Naive B cell (primary cell): Measurements from ENCODE around the gene DSCAML1. TPM values are rescaled to one million over a fixed set of nuclear protein-coding genes. Genes with fewer than 3 reads are reported as not detected.

Experiments used
- ATAC-seq, 2 donors: fragments of 150-1000 bp; cut with Tn5 transposase; 2 replicates each; pipeline ENCODE4 v1.10.0; 2021; ENCODE audit warnings: low read depth in 2 of 2, mild to moderate bottlenecking in 2 of 2, moderate library complexity in 2 of 2
- DNase-seq: peaks from one replicate; pipeline ENCODE4 v3.0.0; 2022
- H3K27ac Mint-ChIP-seq, 6 donors: one replicate each; pipeline ENCODE4 v1.8.0; 2020 to 2022; ENCODE audit warnings: mild to moderate bottlenecking in 6 of 6, mixed read lengths in 6 of 6, moderate library complexity in 5 of 6, inconsistent platforms in 2 of 6
- H3K27me3 Mint-ChIP-seq, 3 donors: one replicate each; pipeline ENCODE4 v1.8.0; 2021 to 2022; ENCODE audit warnings: mixed read lengths in 3 of 3, mild to moderate bottlenecking in 1 of 3
- H3K36me3 Mint-ChIP-seq, 2 donors: one replicate each; pipeline ENCODE4 v1.8.0; 2020 to 2022; ENCODE audit warnings: mixed read lengths in 2 of 2, inconsistent platforms in 1 of 2, mild to moderate bottlenecking in 1 of 2
- H3K4me1 Mint-ChIP-seq, 3 donors: one replicate each; pipeline ENCODE4 v1.8.0; 2020 to 2022; ENCODE audit warnings: mixed read lengths in 3 of 3, inconsistent platforms in 1 of 3, mild to moderate bottlenecking in 1 of 3, moderate library complexity in 1 of 3
- H3K4me3 Mint-ChIP-seq, 8 donors: one replicate each; pipeline ENCODE4 v1.8.0; 2020 to 2022; ENCODE audit warnings: mild to moderate bottlenecking in 8 of 8, mixed read lengths in 8 of 8, moderate library complexity in 8 of 8, inconsistent platforms in 2 of 8
- H3K9me3 Mint-ChIP-seq, 7 donors: one replicate each; pipeline ENCODE4 v1.8.0; 2020 to 2022; ENCODE audit warnings: mixed read lengths in 7 of 7, mild to moderate bottlenecking in 5 of 7, inconsistent platforms in 2 of 7, moderate library complexity in 1 of 7
- polyA plus RNA-seq, 6 donors: library from polyadenylated mRNA; unstranded; fragments of 300-500 nt; fragmentation: Illumina TruSeq; gene quantifications; one replicate each; pipeline ENCODE4 v1.2.3, GENCODE V29; 2021; ENCODE audit warnings: low read depth in 6 of 6

Gene DSCAML1
- polyA plus RNA-seq, 6 donors from 2014 or later: 0.03 to 0.25 (median 0.11) TPM; not detected in 3

DNA sequence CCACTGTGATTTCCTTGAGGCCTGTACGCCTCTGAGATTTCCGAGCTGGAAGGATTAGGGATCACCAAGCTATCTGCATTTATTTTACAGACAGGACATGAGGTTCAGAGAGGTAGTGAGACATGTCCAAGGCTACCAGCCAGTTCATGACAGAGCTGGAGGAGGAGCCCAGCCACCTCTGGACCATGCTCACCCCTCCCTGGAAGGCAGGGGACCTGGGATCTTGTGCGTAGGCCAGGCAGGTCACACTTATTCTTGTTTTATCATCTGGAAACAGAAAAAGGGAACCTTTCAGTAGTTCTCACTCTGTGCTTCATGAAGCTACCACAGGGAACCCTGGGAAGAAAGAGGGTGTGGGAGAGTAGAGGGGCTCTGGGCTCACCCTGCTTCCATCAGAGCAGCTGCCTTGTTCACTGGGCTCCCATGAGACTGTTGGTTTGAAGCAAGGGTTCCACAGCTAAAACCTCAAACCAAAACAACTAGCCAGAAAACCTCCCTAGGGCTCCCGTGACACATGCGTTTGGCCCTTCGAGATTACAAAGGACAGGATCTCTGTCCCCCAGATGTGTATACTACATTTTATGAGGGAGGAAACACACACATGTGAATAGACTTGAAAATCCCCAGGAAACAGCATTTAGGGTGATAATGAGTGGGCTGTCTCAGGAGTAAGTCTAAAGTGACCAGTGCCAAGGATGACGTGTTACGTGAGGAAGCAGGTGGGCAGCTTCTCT lies 106.4 kb downstream of the DSCAML1 start:
- peaks cover 14 to 32% (median 21%) of the 10 kb centered on the region in 3 donors for H3K27me3 Mint-ChIP-seq
- no peak overlapping the region for H3K4me3 Mint-ChIP-seq
- no peaks in the 10 kb centered on the region for H3K36me3 Mint-ChIP-seq
- no peak for DNase-seq
- H3K27ac Mint-ChIP-seq: no peak overlapping the region
- peaks cover 0 to 2% (median 0%) of the 10 kb centered on the region in 3 donors for H3K4me1 Mint-ChIP-seq
- H3K9me3 Mint-ChIP-seq: no peaks in the 10 kb centered on the region
- no peak for ATAC-seq

DNA sequence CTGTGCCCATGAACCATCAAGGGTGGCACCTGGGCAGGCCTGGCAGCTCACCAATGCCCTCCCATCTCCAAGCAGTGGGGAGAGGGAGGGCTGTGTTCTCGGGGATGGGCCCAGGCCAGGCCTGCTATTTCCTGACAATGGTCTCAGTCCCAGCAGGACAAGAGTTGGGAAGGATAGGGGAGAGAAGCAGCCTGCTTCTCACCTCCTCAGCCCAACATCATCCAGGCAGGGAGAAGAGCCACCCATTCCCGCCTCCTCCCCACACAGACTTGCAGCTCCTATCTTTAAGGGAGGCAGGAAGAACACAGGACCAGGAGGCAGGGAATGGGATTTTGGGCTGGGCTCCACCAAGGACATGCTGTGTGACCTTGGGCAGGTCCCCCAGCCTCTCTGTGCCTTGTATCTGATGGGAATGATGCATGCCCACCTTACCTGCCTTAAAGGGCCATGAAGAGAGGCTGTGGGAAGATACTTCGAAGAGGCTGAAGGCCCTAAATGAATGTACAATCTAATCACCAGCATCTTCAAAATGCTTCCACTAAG lies 108.7 kb downstream of the DSCAML1 start:
- DNase-seq (no peak), ATAC-seq (no peak)
- Mint-ChIP-seq H3K9me3 (no peaks in the 10 kb centered on the region), H3K4me1 (peaks cover 0 to 2% (median 0%) of the 10 kb centered on the region in 3 donors), H3K36me3 (no peaks in the 10 kb centered on the region), H3K27me3 (peaks cover 14 to 31% (median 22%) of the 10 kb centered on the region in 3 donors), H3K4me3 (no peak overlapping the region), H3K27ac (no peak overlapping the region)

DNA sequence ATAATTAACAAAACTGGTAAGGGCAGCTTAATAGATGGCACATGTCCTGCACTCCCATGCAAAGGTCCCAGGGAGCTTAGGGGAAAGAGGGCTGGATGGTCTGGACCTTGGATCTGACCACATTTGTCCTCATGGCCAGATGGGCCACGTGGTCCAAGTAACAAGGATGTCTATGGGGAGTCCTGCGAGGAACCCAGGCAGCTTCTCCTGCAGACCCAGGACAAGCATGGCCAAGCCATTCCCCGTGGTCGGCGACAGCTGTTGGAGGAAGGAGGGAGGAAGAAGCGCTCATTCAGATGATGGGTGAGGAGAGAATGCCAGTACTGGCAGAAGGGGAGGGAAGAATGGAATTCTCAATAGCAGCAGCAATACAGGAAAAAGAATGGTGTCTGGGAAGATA lies 109.2 kb downstream of the DSCAML1 start:
- Mint-ChIP-seq H3K4me3 (no peak overlapping the region), H3K36me3 (no peaks in the 10 kb centered on the region), H3K27me3 (peaks cover 14 to 27% (median 26%) of the 10 kb centered on the region in 3 donors), H3K27ac (no peak overlapping the region), H3K9me3 (no peaks in the 10 kb centered on the region), H3K4me1 (peaks cover 0 to 2% (median 0%) of the 10 kb centered on the region in 3 donors)
- no peak for ATAC-seq
- no peak for DNase-seq

DNA sequence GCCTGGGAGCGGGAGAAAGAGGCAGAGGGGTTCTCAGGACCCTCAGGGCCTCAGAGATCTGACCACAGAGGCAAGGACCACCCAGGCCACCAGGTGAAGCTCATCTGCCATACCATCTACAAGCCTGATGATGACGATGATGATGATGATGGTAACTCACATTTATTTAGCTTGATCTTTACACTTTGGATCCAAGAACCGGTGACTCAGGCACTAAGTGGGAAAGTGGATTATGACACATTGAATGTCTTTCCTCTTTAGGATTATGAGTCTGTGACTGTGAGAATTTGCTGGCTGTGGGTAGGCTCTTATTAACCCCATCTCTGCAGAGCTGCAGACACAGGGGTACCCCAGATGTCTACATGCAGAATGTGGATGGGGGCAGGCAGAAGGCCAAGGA lies 110.3 kb downstream of the DSCAML1 start:
- Mint-ChIP-seq H3K36me3 (no peaks in the 10 kb centered on the region), H3K27ac (no peak overlapping the region), H3K4me1 (peaks cover 0 to 2% (median 0%) of the 10 kb centered on the region in 3 donors), H3K9me3 (no peaks in the 10 kb centered on the region), H3K27me3 (peaks cover 23 to 34% (median 33%) of the 10 kb centered on the region in 3 donors), H3K4me3 (peak overlapping the region in 1 of 8 donors; percentile 22)
- DNase-seq (no peak), ATAC-seq (no peak)

DNA sequence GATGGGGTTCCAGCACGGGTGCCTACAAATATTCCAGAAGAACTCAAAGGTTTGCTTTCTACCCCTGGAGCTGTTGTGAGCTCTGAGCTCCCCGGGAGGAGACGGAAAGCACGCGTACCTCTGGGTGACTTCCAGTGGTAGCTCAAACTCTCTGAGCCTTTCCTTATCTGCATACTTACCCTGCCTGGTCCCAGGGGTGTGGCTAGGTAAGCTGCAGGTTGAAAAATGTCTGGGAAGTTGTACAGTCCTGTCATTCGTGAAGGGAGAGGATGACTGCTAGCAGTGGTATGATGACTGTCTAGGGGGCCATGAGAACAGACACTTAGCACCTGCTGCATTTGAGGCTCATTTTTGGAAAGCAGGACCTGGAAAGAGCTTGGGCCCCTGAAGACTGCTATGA lies 111.5 kb downstream of the DSCAML1 start:
- ATAC-seq (no peak), DNase-seq (no peak)
- no peak overlapping the region for H3K4me3 Mint-ChIP-seq
- H3K9me3 Mint-ChIP-seq: no peaks in the 10 kb centered on the region
- peaks cover 23 to 40% (median 36%) of the 10 kb centered on the region in 3 donors for H3K27me3 Mint-ChIP-seq
- H3K27ac Mint-ChIP-seq: peak overlapping the region in 1 of 6 donors; percentile 44
- H3K4me1 Mint-ChIP-seq: peaks cover 0 to 2% (median 0%) of the 10 kb centered on the region in 3 donors
- H3K36me3 Mint-ChIP-seq: no peaks in the 10 kb centered on the region

DNA sequence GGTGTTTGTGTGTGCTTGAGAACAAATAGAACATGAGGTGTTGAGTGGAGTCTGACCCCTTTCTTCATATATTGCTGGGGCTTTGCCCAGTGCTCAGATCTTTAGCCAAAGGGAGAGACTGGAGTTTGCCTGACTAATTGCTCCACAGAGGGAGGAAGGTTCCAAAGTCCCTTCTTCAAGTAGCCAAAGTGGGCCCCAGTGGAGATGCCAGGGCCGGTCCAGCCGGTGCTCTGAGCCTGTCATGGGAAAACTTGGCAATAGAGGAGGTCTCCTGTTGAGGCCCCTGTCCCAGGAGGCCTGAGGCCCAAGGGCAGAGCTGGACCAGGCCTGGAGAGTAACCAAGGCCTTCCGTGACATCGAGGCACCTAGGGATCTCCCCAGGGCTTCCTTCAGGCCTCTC lies 112.3 kb downstream of the DSCAML1 start:
- H3K27me3 Mint-ChIP-seq: peaks cover 23 to 38% (median 36%) of the 10 kb centered on the region in 3 donors
- no peak overlapping the region for H3K27ac Mint-ChIP-seq
- ATAC-seq: no peak
- no peak for DNase-seq
- H3K4me3 Mint-ChIP-seq: no peak overlapping the region
- no peaks in the 10 kb centered on the region for H3K36me3 Mint-ChIP-seq
- H3K9me3 Mint-ChIP-seq: no peaks in the 10 kb centered on the region
- peaks cover 0 to 2% (median 0%) of the 10 kb centered on the region in 3 donors for H3K4me1 Mint-ChIP-seq

DNA sequence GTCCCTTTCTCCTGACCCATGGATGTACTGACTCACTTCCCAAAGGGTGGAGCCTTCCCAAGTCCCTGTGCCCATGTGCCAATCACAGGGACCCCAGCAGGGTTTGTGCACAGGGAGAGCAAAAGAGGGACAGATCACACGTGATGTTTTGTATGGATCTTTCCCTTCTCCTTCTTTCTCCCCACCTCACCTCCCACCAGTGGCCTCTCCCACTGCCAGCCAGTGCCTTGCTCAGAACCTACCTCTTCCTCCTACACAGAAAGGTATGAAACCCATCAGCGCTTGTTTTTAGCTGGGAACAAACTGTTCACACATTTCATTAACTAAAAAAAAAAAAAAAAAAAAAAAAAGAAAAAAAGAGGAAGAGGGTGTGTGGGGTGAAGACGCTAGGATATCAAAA lies 112.9 kb downstream of the DSCAML1 start:
- ATAC-seq (no peak), DNase-seq (no peak)
- H3K36me3 Mint-ChIP-seq: no peaks in the 10 kb centered on the region
- no peaks in the 10 kb centered on the region for H3K9me3 Mint-ChIP-seq
- H3K4me1 Mint-ChIP-seq: peaks cover 0 to 2% (median 0%) of the 10 kb centered on the region in 3 donors
- H3K27ac Mint-ChIP-seq: no peak overlapping the region
- H3K27me3 Mint-ChIP-seq: peaks cover 23 to 35% (median 32%) of the 10 kb centered on the region in 3 donors
- H3K4me3 Mint-ChIP-seq: no peak overlapping the region

DNA sequence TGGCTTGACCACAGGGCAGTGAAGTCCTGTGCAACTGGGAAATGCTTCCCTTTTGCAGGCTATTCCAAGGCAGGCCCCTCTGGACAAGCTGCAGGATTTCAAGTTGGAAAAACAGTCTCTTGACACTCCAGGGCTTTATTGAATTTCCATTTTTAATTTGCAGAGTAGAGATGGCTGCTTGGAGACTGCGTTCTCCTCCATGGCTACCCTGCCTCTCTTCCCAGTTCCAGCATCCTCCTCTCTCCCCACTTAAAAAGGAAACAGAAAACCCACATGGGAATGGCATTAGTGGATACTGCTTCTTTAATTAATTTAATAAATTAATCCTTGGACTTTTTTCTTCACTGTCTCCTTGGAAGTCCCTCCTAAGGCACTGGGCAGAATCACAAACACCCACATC lies 115.6 kb downstream of the DSCAML1 start:
- H3K4me3 Mint-ChIP-seq: no peak overlapping the region
- no peak for DNase-seq
- no peak for ATAC-seq
- H3K36me3 Mint-ChIP-seq: no peaks in the 10 kb centered on the region
- H3K4me1 Mint-ChIP-seq: no peaks in the 10 kb centered on the region
- peaks cover 9 to 19% (median 17%) of the 10 kb centered on the region in 3 donors for H3K27me3 Mint-ChIP-seq
- no peaks in the 10 kb centered on the region for H3K9me3 Mint-ChIP-seq
- no peak overlapping the region for H3K27ac Mint-ChIP-seq

DNA sequence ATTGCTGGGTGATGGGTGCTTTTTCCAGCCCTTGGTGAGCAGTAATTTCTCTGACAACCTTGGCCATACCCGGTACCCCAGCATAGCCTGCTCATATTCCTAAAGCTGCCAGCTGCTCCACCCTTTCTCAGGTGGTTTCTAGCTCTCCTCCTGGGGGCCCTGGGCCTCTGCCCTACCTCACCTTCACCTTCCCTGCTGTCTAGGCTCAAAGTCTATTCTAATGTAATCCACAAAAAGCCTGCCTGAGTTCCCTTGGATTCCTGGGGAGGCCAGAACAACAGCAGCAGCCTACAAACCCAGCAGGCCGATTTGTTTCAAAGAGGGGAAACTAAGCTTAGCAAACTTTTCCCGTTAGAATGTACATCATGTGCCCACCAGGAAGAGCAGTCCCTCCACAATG lies 117.6 kb downstream of the DSCAML1 start:
- H3K36me3 Mint-ChIP-seq: no peaks in the 10 kb centered on the region
- no peaks in the 10 kb centered on the region for H3K4me1 Mint-ChIP-seq
- H3K4me3 Mint-ChIP-seq: no peak overlapping the region
- DNase-seq: no peak
- peaks cover 9 to 19% (median 19%) of the 10 kb centered on the region in 3 donors for H3K27me3 Mint-ChIP-seq
- no peak overlapping the region for H3K27ac Mint-ChIP-seq
- no peaks in the 10 kb centered on the region for H3K9me3 Mint-ChIP-seq
- no peak for ATAC-seq

DNA sequence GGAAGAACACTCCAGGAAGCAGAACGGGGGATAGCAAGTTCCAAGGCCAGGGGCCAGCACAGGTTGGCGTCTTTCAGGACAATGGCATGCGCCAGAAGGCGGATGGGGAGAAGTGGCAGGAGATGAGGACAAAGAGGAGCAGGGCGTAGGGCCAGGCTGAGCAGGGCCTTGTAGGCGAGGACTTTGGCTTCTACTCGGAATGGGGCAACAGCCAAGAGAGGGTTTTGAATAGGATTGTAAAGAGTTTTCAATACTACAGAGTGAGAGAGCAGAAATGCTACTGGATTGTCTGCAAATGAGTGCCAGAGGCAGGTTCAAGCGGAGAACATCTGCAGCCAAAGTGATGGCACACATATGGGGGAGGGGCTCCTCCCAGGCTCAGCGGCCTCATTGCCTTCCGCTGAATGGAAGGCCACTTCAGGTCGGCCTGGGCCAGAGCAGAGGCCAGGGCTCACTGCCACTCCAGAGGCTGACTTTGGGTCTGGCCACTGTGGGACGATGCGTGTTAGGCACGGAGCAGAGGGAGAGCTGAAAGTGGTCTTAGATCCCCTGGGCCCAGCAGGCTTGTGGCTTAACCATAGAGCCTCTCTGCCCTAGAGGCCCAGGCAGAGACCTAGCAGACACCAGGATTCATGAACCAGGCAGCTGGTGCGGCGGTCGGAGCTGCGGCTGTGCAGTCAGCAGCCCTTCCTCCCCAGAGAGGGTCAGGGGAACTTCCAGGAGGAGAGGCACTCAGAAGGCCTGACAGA lies 118.2 kb downstream of the DSCAML1 start:
- H3K36me3 Mint-ChIP-seq: no peaks in the 10 kb centered on the region
- no peak for ATAC-seq
- H3K27ac Mint-ChIP-seq: peak overlapping the region in 1 of 6 donors; percentile 68
- DNase-seq: no peak
- peaks cover 9 to 24% (median 23%) of the 10 kb centered on the region in 3 donors for H3K27me3 Mint-ChIP-seq
- no peaks in the 10 kb centered on the region for H3K9me3 Mint-ChIP-seq
- H3K4me1 Mint-ChIP-seq: no peaks in the 10 kb centered on the region
- no peak overlapping the region for H3K4me3 Mint-ChIP-seq

DNA sequence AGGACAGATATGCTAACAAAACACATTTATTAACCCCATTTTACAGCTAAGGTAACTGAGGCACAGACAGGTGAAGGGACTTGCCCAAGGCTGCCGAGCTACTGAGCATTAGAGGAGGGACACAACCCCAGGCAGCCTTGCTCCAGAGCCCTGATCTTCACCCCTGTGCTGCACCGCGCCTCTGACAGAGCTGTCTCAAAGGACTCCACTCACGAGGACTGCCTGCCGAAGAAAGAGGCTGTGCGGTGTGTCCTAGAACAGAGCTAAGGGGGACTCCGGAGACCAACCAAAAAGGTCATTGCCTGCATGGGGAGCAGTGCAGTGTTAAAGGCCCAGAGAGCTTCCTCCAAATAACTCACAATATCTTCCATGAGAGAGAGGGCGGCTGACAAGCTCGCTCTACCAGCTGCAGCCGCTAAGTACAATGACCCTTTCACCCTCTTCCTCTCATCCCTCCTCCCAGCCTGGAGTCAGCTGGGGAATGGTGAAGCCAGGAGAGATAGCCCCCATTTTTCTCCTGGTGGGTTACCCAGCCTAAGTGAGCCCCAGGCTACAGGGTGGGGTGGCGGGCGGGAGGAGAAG lies 119.2 kb downstream of the DSCAML1 start:
- Mint-ChIP-seq H3K27ac (no peak overlapping the region), H3K4me1 (no peaks in the 10 kb centered on the region), H3K27me3 (peaks cover 9 to 25% (median 21%) of the 10 kb centered on the region in 3 donors), H3K4me3 (no peak overlapping the region), H3K9me3 (no peaks in the 10 kb centered on the region), H3K36me3 (no peaks in the 10 kb centered on the region)
- ATAC-seq (no peak), DNase-seq (no peak)

DNA sequence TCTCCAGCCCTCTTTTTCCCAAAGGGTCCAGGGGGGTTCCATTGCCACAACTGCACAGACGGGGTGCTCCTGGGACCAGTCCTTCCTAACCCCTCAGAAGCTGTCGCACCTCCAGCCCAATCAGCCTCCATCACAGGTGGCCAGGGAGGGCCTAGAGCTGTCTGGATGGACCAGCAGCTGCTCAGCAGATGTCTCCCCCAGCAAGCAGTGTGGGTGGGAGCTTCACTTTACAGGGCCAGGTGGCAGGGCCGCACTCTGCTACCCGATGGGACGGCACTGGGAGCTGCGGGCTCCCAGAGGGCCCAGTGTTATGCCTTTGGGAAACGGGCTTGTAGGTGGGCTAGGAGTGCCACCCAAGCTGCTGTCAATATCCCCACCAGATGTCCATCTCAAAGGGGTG lies 120.5 kb downstream of the DSCAML1 start:
- ATAC-seq: no peak
- H3K36me3 Mint-ChIP-seq: no peaks in the 10 kb centered on the region
- no peaks in the 10 kb centered on the region for H3K4me1 Mint-ChIP-seq
- H3K4me3 Mint-ChIP-seq: no peak overlapping the region
- DNase-seq: no peak
- H3K27ac Mint-ChIP-seq: no peak overlapping the region
- peaks cover 0 to 16% (median 16%) of the 10 kb centered on the region in 3 donors for H3K27me3 Mint-ChIP-seq
- H3K9me3 Mint-ChIP-seq: no peaks in the 10 kb centered on the region

DNA sequence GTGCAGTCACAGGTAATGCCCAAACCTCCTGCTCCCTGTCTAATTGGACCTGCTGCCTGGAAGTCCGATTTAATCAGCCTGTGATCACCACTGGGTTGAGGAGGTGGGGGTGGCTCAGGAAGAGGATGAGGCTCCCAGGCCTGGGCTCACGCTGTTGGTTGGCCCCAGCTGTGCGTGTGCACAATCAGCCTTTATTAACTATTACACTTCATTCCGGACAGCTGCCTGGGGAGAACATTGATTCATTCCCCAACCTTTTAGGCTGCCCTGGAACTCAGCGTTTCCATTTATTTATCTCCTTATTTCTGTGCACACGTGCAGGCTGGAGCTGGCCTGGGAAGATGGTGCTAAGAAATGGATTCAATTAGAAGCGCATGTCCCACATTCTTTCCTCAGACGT lies 123.4 kb downstream of the DSCAML1 start:
- Mint-ChIP-seq H3K36me3 (no peaks in the 10 kb centered on the region), H3K27ac (no peak overlapping the region), H3K4me1 (no peaks in the 10 kb centered on the region), H3K27me3 (peaks cover 7 to 27% (median 11%) of the 10 kb centered on the region in 3 donors), H3K4me3 (no peak overlapping the region), H3K9me3 (peaks cover 0 to 4% (median 0%) of the 10 kb centered on the region in 7 donors)
- DNase-seq: no peak
- no peak for ATAC-seq
